K562 (cell line): ENCODE measurements around the gene PPP1R16B.

Source experiments
- BACH1 ChIP-seq: fragments of 200-800 bp; sonication (Bioruptor generic); IDR thresholded peaks from 2 replicates; pipeline ENCODE4 v1.6.1; 2016; ENCODE audit warnings: missing genetic modification characterization, missing compliant biosample characterization
- CCAR2 ChIP-seq: fragments of 200-400 bp; formaldehyde crosslinking; IDR thresholded peaks from 2 replicates; pipeline ENCODE4 v1.6.1; 2017; ENCODE audit warnings: mild to moderate bottlenecking, low read depth, low read length
- CEBPB ChIP-seq: fragments of 450-650 bp; IDR thresholded peaks from 2 replicates; pipeline ENCODE4 v1.6.1; 2016; ENCODE audit warnings: missing genetic modification characterization, missing compliant biosample characterization
- MAX ChIP-seq: sonication (generic); formaldehyde crosslinking; IDR thresholded peaks from 2 replicates; pipeline ENCODE4 v1.9.0; 2022; ENCODE audit warnings: mild to moderate bottlenecking, missing genetic modification reagents
- POLR2AphosphoS2 ChIP-seq: IDR thresholded peaks from 2 replicates; pipeline ENCODE4 v1.6.1; 2012; ENCODE audit warnings: low read length, improper control_type of control experiment
- POLR2B ChIP-seq: fragments of 450-650 bp; IDR thresholded peaks from 2 replicates; pipeline ENCODE4 v1.6.1; 2018; ENCODE audit warnings: low read depth; ENCODE audit not compliant: partially characterized antibody
- PTBP1 ChIP-seq: fragments of 200-400 bp; formaldehyde crosslinking; IDR thresholded peaks from 2 replicates; pipeline ENCODE4 v1.6.1; 2017; ENCODE audit warnings: low read depth, low read length
- TAF1 ChIP-seq: IDR thresholded peaks from 2 replicates; pipeline ENCODE4 v1.6.1; 2011; ENCODE audit warnings: mild to moderate bottlenecking, low read length, moderate library complexity; ENCODE audit not compliant: insufficient read depth, control insufficient read depth, severe bottlenecking; ENCODE audit errors: extremely low read depth
- ZNF165 ChIP-seq: fragments of 250-450 bp; sonication (Bioruptor Pico); IDR thresholded peaks from 2 replicates; pipeline ENCODE4 v1.4.0; 2020; ENCODE audit warnings: borderline replicate concordance

- TF ChIP-seq ZNF165 (CRISPR knock-in tag) (no peak), TAF1 (no peak), CCAR2 (no peak), PTBP1 (no peak), POLR2B (no peak), MAX (CRISPR knock-in tag) (no peak), BACH1 (tag) (no peak), POLR2AphosphoS2 (no peak), CEBPB (tag) (no peak)
These were observed 37.1 kb downstream of the PPP1R16B start for GRCh38 chr20:38842558-38842981.
